ENCODE measurements around the gene ELK1.

DNA sequence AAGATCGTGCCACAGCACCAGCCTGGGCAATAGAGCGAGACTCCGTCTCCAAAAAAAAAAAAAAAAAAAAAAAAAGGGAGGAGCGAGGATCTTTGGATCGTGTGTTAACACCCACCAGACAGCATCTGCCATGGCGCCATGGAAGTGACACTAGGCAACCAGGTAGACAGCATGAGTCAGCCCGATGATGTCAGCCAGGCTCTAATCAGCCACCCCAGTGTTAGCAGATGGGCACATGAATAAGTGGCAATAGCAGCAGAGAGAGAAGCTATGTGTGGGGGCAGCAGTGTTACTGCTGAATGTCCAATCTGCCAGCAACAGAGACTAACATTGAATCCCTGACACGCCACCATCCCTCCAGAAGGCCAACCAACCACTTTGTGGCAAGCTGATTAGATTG, 37.3 kb downstream of the ELK1 start:
- TF ChIP-seq, protein P1, sequence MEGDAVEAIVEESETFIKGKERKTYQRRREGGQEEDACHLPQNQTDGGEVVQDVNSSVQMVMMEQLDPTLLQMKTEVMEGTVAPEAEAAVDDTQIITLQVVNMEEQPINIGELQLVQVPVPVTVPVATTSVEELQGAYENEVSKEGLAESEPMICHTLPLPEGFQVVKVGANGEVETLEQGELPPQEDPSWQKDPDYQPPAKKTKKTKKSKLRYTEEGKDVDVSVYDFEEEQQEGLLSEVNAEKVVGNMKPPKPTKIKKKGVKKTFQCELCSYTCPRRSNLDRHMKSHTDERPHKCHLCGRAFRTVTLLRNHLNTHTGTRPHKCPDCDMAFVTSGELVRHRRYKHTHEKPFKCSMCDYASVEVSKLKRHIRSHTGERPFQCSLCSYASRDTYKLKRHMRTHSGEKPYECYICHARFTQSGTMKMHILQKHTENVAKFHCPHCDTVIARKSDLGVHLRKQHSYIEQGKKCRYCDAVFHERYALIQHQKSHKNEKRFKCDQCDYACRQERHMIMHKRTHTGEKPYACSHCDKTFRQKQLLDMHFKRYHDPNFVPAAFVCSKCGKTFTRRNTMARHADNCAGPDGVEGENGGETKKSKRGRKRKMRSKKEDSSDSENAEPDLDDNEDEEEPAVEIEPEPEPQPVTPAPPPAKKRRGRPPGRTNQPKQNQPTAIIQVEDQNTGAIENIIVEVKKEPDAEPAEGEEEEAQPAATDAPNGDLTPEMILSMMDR (IDR thresholded peaks at IDR 0.05): no peak
- no peak for TF ChIP-seq POLR2A (IDR thresholded peaks at IDR 0.05)

Measured in thyroid gland (tissue), 4 donors.